K562 (cell line): Measurements from ENCODE around the gene SFXN5. TPM values are rescaled to one million over a fixed set of nuclear protein-coding genes. Genes with fewer than 3 reads are reported as not detected.

Experiments
- ATAC-seq: fragments of 200-7000 bp; cut with Tn5 transposase; 3 replicates; pipeline ENCODE4 v1.9.1; 2020; ENCODE audit warnings: moderate library complexity
- BruUV-seq: library from RNA; stranded (reverse); fragments of 400-500 nt; replicated peaks from 2 replicates; lab custom pipeline; 2021; lab: Mats Ljungman, UMichigan
- CTCF ChIA-PET: fragments of 300-600 bp; formaldehyde crosslinking; extraction: SDS; loops from one replicate; lab custom pipeline; 2021; ENCODE audit warnings: low intra/inter-chr PET ratio; lab: Yijun Ruan, JAX
- POLR2A ChIA-PET: fragments of 300-600, 350-650 bp; sonication (Branson Sonifier 250); formaldehyde crosslinking; extraction: SDS; loops from one replicate; lab custom pipeline; 2021; ENCODE audit warnings: antibody characterized with exemption, inconsistent platforms; lab: Yijun Ruan, JAX
- DNase-seq, 4 experiments: peaks; one replicate each; pipeline versions ENCODE4 v3.0.0 to v3.0.0-alpha.2; 2011 to 2018; ENCODE audit warnings: low spot score in 3 of 4, mixed read lengths in 3 of 4; ENCODE audit errors: extremely low read depth in 1 of 4
- FAIRE-seq: peaks from 2 replicates; lab custom pipeline; 2011; peaks lifted over from hg19 to GRCh38; lab: Jason Lieb, UNC
- H2AFZ ChIP-seq: 2 replicates; pipeline ENCODE4 v1.6.0; 2011; ENCODE audit warnings: low read depth, low read length, control low read depth, inconsistent platforms
- H3K27ac ChIP-seq: fragments of 200-600 bp; 3 replicates; pipeline ENCODE4 v1.8.0; 2011; ENCODE audit warnings: low read depth, mild to moderate bottlenecking, control low read depth, inconsistent platforms, low read length, moderate library complexity, mixed read lengths; ENCODE audit errors: extremely low read depth
- H3K27me3 ChIP-seq, 2 experiments: fragments of 300-600 bp in 1 of 2; 2 replicates in 1 of 2; 3 replicates in 1 of 2; pipeline versions ENCODE4 v1.6.0 to v1.8.0; 2011; ENCODE audit warnings: inconsistent platforms in 2 of 2, low read length in 2 of 2, mild to moderate bottlenecking in 1 of 2, mixed read lengths in 1 of 2, moderate library complexity in 1 of 2; ENCODE audit not compliant: control insufficient read depth in 2 of 2, insufficient read depth in 2 of 2
- H3K36me3 ChIP-seq: fragments of 300-600 bp; 3 replicates; pipeline ENCODE4 v1.8.0; 2011; ENCODE audit warnings: mild to moderate bottlenecking, low read length, inconsistent platforms; ENCODE audit not compliant: control insufficient read depth, insufficient read depth
- H3K4me1 ChIP-seq, 2 experiments: fragments of 200-600 bp in 1 of 2; replicated peaks in 1 of 2; 2 replicates in 1 of 2; 3 replicates in 1 of 2; pipeline versions ENCODE4 v1.5.1 to v1.8.0; 2011; ENCODE audit warnings: inconsistent platforms in 2 of 2, low read length in 2 of 2, mild to moderate bottlenecking in 1 of 2, mixed read lengths in 1 of 2, moderate library complexity in 1 of 2; ENCODE audit not compliant: control insufficient read depth in 2 of 2, insufficient read depth in 2 of 2
- H3K4me2 ChIP-seq: 2 replicates; pipeline ENCODE4 v1.6.1; 2011; ENCODE audit warnings: low read length, control low read depth, inconsistent platforms, mixed read lengths; ENCODE audit not compliant: insufficient read depth
- H3K4me3 ChIP-seq: fragments of 200-600 bp; sonication (generic), shearing (Covaris generic); 2 replicates; pipeline ENCODE4 v1.5.1; 2016; ENCODE audit warnings: control low read depth, inconsistent platforms
- H3K79me2 ChIP-seq: fragments of 200-600 bp; 3 replicates; pipeline ENCODE4 v1.8.0; 2011; ENCODE audit warnings: low read length, inconsistent platforms; ENCODE audit not compliant: control insufficient read depth, insufficient read depth
- H3K9ac ChIP-seq, 2 experiments: 2 replicates each; pipeline versions ENCODE4 v1.6.0 to v1.6.1; 2011; ENCODE audit warnings: low read depth in 2 of 2, low read length in 2 of 2, control low read depth in 1 of 2, inconsistent platforms in 1 of 2, mild to moderate bottlenecking in 1 of 2, mixed read lengths in 1 of 2; ENCODE audit not compliant: insufficient read depth in 1 of 2
- H3K9me1 ChIP-seq: one replicate; pipeline ENCODE4 v1.6.0; 2011; ENCODE audit warnings: inconsistent platforms, mild to moderate bottlenecking, low read length, moderate library complexity; ENCODE audit not compliant: control insufficient read depth, insufficient read depth
- H3K9me3 ChIP-seq: replicated peaks from 2 replicates; pipeline ENCODE4 v1.5.1; 2011; ENCODE audit warnings: low read depth, low read length, inconsistent platforms; ENCODE audit not compliant: control insufficient read depth, insufficient read depth
- H4K20me1 ChIP-seq: replicated peaks from 2 replicates; pipeline ENCODE4 v1.6.1; 2011; ENCODE audit warnings: low read length, inconsistent platforms, mixed read lengths; ENCODE audit not compliant: control insufficient read depth, insufficient read depth
- ASH1L ChIP-seq: fragments of 450-650 bp; IDR thresholded peaks from 2 replicates; pipeline ENCODE4 v1.6.1; 2018; ENCODE audit warnings: borderline replicate concordance, mild to moderate bottlenecking, low read depth; ENCODE audit not compliant: partially characterized antibody
- ATF7 ChIP-seq: fragments of 450-650 bp; IDR thresholded peaks from 2 replicates; pipeline ENCODE4 v1.7.1; 2014; ENCODE audit warnings: mild to moderate bottlenecking, moderate library complexity
- C11orf30 ChIP-seq: fragments of 450-650 bp; IDR thresholded peaks from 2 replicates; pipeline ENCODE4 v1.6.1; 2016; ENCODE audit warnings: low read depth, mild to moderate bottlenecking
- CTCFL ChIP-seq: IDR thresholded peaks from 2 replicates; pipeline ENCODE4 v1.6.1; 2011; ENCODE audit warnings: borderline replicate concordance, low read depth, mild to moderate bottlenecking, moderate library complexity, low read length; ENCODE audit not compliant: insufficient read depth, poor library complexity, severe bottlenecking
- DPF2 ChIP-seq: fragments of 450-650 bp; IDR thresholded peaks from 2 replicates; pipeline ENCODE4 v1.6.1; 2016
- ELF4 ChIP-seq: fragments of 450-650 bp; formaldehyde crosslinking; IDR thresholded peaks from 2 replicates; pipeline ENCODE4 v1.4.0; 2022; ENCODE audit warnings: missing genetic modification characterization
- HDAC1 ChIP-seq, 2 experiments: fragments of 450-650 bp; IDR thresholded peaks; 2 replicates each; pipeline ENCODE4 v1.6.1; 2016 to 2017; ENCODE audit warnings: inconsistent platforms in 1 of 2, mild to moderate bottlenecking in 1 of 2, moderate library complexity in 1 of 2
- JUN ChIP-seq, 2 experiments: sonication (generic) in 1 of 2; formaldehyde crosslinking in 1 of 2; IDR thresholded peaks; 2 replicates each; pipeline versions ENCODE4 v1.6.1 to v1.8.0; 2012 to 2022; ENCODE audit warnings: borderline replicate concordance in 2 of 2, mild to moderate bottlenecking in 2 of 2, improper control_type of control experiment in 1 of 2, low read depth in 1 of 2, low read length in 1 of 2, missing genetic modification reagents in 1 of 2
- JUNB ChIP-seq: fragments of 450-650 bp; formaldehyde crosslinking; conservative IDR thresholded peaks from 2 replicates; pipeline ENCODE4 v1.4.0; 2020; ENCODE audit warnings: mild to moderate bottlenecking
- RBBP5 ChIP-seq: fragments of 200-600 bp; sonication (generic); IDR thresholded peaks from 2 replicates; pipeline ENCODE4 v1.6.1; 2012; ENCODE audit warnings: borderline replicate concordance, mild to moderate bottlenecking, low read length, control low read depth, inconsistent platforms; ENCODE audit not compliant: insufficient read depth, poor library complexity, severe bottlenecking
- RBM39 ChIP-seq: fragments of 200-400 bp; formaldehyde crosslinking; optimal IDR thresholded peaks from 2 replicates; pipeline ENCODE3; 2018; ENCODE audit warnings: low read depth, low read length
- SMARCA4 ChIP-seq: fragments of 450-650 bp; IDR thresholded peaks from 2 replicates; pipeline ENCODE4 v1.6.1; 2016
- SMARCC2 ChIP-seq: fragments of 450-650 bp; IDR thresholded peaks from 2 replicates; pipeline ENCODE4 v1.6.1; 2017; ENCODE audit warnings: antibody characterized with exemption, moderate library complexity, mild to moderate bottlenecking, low read depth
- SMARCE1 ChIP-seq: fragments of 450-650 bp; IDR thresholded peaks from 2 replicates; pipeline ENCODE4 v1.7.1; 2016; ENCODE audit warnings: mild to moderate bottlenecking
- SRF ChIP-seq, 2 experiments: fragments of 250-450, 450-650 bp in 1 of 2; sonication (Bioruptor Pico) in 1 of 2; sonication (generic) in 1 of 2; formaldehyde crosslinking; IDR thresholded peaks; 2 replicates each; pipeline versions ENCODE4 v1.5.0 to v1.5.1; 2020 to 2022; ENCODE audit warnings: mild to moderate bottlenecking in 1 of 2, missing genetic modification reagents in 1 of 2
- ZEB2 ChIP-seq: fragments of 450-650 bp; IDR thresholded peaks from 2 replicates; pipeline ENCODE4 v1.6.1; 2016
- ZFX ChIP-seq: sonication (generic); formaldehyde crosslinking; IDR thresholded peaks from 2 replicates; pipeline ENCODE4 v1.8.0; 2022; ENCODE audit warnings: mild to moderate bottlenecking, missing genetic modification reagents, moderate library complexity
- ZNF12 ChIP-seq: sonication (generic); formaldehyde crosslinking; IDR thresholded peaks from 2 replicates; pipeline ENCODE4 v1.4.0; 2020; ENCODE audit warnings: mild to moderate bottlenecking, missing genetic modification reagents
- ZNF316 ChIP-seq: fragments of 450-650 bp; IDR thresholded peaks from 2 replicates; pipeline ENCODE4 v1.6.1; 2016
- ZNF766 ChIP-seq: fragments of 200-800 bp; sonication (Bioruptor generic); conservative IDR thresholded peaks from 2 replicates; pipeline ENCODE4 v1.6.1; 2016; ENCODE audit warnings: missing genetic modification characterization, missing compliant biosample characterization
- WGBS: fragments of 100-300 bp; shearing (Covaris generic); methylation state at CpG from one replicate; pipeline ENCODE4 v1.1.6; 2016; ENCODE audit warnings: low coverage, mixed read lengths; ENCODE audit not compliant: insufficient coverage; ENCODE audit errors: missing lambda C conversion rate; 5-methylcytosine and 5-hydroxymethylcytosine counted together
- in situ Hi-C: fragments of 300-500 bp; cut with MboI; formaldehyde crosslinking; loops from 4 replicates; pipeline ENCODE4 v1.15.0; 2018; ENCODE audit warnings: inconsistent platforms, mixed read lengths
- intact Hi-C: fragments of 100-400 bp; cut with micrococcal nuclease; formaldehyde crosslinking; loops from 2 replicates; pipeline ENCODE4 v1.14.2; 2022
- polyA plus RNA-seq, 8 experiments: library from polyadenylated mRNA; depleted of rRNA in 4 of 8; stranded (reverse) in 5 of 8; unstranded in 3 of 8; fragments of >200 nt; fragmentation: Nextera tagmentation in 2 of 8; fragmentation: Illumina TruSeq in 1 of 8; extraction: Ambion mirVana in 2 of 8; extraction: Trizol in 1 of 8; gene quantifications; 2 replicates each; pipeline versions ENCODE4 v1.2.1 to v1.2.3, GENCODE V29; 2011 to 2014; ENCODE audit warnings: inconsistent platforms in 1 of 8, missing spikeins in 1 of 8
- total RNA-seq, 7 experiments: library from RNA; depleted of rRNA in 6 of 7; stranded (reverse); fragments of >200 nt in 6 of 7; fragmentation: Illumina TruSeq in 2 of 7; extraction: Trizol in 2 of 7; gene quantifications; 2 replicates each; pipeline versions ENCODE4 v1.2.1 to v1.2.3, GENCODE V29; 2011 to 2021; ENCODE audit warnings: low replicate concordance in 1 of 7

SFXN5 gene
- total and polyA plus RNA-seq, 9 of the 15 experiments (the other 6 are each of a cell fraction or from before 2014, with no cell fraction given), result 8.3 to 22.6 (median 16.0) TPM

- Histone ChIP-seq H3K4me1 (peaks cover 19 to 52% of the 10 kb centered on the region in 2 experiments; a peak in 4 of 5 replicates), H3K9ac (peak overlapping the region; percentile 60 to 91), H3K27ac (peak overlapping the region; percentile 80), H3K4me3 (no peak overlapping the region), H4K20me1 (no peaks in the 10 kb centered on the region), H3K79me2 (peaks cover 78% of the 10 kb centered on the region), H2AFZ (peak overlapping the region; percentile 35), H3K9me1 (no peaks in the 10 kb centered on the region), H3K9me3 (no peaks in the 10 kb centered on the region), H3K36me3 (peaks cover 20% of the 10 kb centered on the region), H3K27me3 (no peaks in the 10 kb centered on the region), H3K4me2 (peak overlapping the region; percentile 71)
- DNase-seq (peak; percentile 47 to 69 (median 49)), ATAC-seq (peak; percentile 76), FAIRE-seq (peak; percentile 82)
- CTCF ChIA-PET, result no interaction called here
- intact Hi-C loops (no loop called here), in situ Hi-C loops (no loop called here)
- POLR2A ChIA-PET, result interaction anchor here (0.6 to 1.9 kb wide), 9 partner anchors 9 to 1989 kb away, joined by 3 to 6 read pairs (median 3); no protein-coding TSS in a partner anchor
- no TSS peak for BruUV-seq
- 20% methylated on average over 8 of the region's 8 CpGs for WGBS
- peak; percentile 7 for TF ChIP-seq CTCFL
- peak; percentile 77 for TF ChIP-seq ZFX
- 0 out of 2 replicates have a peak, but pooled peaks have one; percentile 15 for TF ChIP-seq ZNF766 (CRISPR knock-in tag)
- 0 out of 2 replicates have a peak, but pooled peaks have one; percentile 15 for TF ChIP-seq ELF4
- peak; percentile 78 for TF ChIP-seq JUNB (CRISPR knock-in tag)
- TF ChIP-seq RBM39, result no peak
- TF ChIP-seq C11orf30, result peak; percentile 99
- TF ChIP-seq SMARCE1, result peak; percentile 89
- peak in 1 of 2 experiments; percentile 66; a peak in 2 of 4 replicates for TF ChIP-seq HDAC1 (IDR thresholded peaks at IDR 0.05)
- peak; percentile 100 for TF ChIP-seq ZNF316
- no peak for TF ChIP-seq ASH1L
- no peak for TF ChIP-seq ZEB2
- peak; percentile 84 for TF ChIP-seq DPF2
- no peak for TF ChIP-seq RBBP5
- peak; percentile 89 for TF ChIP-seq SMARCA4
- peak; percentile 30; the same call in 1 of the 2 replicates for TF ChIP-seq ATF7
- peak; percentile 57 for TF ChIP-seq SMARCC2
- TF ChIP-seq JUN (IDR thresholded peaks at IDR 0.05; ENCODE audit: borderline replicate concordance, low read depth, low read length), result peak; percentile 67; the same call in 1 of the 2 replicates
- no peak for TF ChIP-seq JUN (CRISPR knock-in tag; IDR thresholded peaks at IDR 0.05; ENCODE audit: borderline replicate concordance)
- TF ChIP-seq SRF (CRISPR knock-in tag; IDR thresholded peaks at IDR 0.05), result no peak; a peak in 1 of 4 replicates
- TF ChIP-seq ZNF12 (CRISPR knock-in tag), result no peak
These were observed 7.3 kb downstream of the SFXN5 start for GRCh38 chr2:73063909-73064875.
